Measurements from ENCODE around the gene ARHGEF9. TPM values are rescaled to one million over a fixed set of nuclear protein-coding genes. Genes with fewer than 3 reads are reported as not detected.

The ARHGEF9 gene
- total and polyA plus RNA-seq, 8 donors, result 23.9 to 43.0 (median 35.6) TPM

DNA sequence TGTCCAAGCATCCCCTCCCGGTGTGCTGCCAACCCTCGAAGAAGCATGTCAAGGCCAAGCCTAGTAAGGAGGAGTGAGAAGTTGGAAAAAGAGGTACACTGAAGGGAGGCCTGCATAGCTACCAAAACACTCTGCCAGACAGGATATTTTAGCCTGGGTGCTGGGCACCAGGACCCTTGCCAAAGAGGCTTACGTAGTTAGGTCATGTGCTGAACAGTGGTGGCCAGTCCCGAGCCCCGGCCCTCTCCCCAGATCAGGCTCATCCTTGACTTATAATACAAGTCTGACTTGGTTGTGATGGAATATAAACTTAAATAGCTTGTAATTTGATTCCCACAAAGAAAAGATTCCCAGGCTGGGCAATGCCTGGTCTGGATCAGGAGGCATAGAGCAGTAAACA, 149.3 kb downstream of the ARHGEF9 start:
- no peak overlapping the region for H3K4me3 ChIP-seq
- no peak overlapping the region for H3K27ac ChIP-seq
- H3K9me3 ChIP-seq, result peaks cover 0 to 19% of the 10 kb centered on the region in 2 donors
- H3K36me3 ChIP-seq, result no peaks in the 10 kb centered on the region
- TF ChIP-seq, protein P1, sequence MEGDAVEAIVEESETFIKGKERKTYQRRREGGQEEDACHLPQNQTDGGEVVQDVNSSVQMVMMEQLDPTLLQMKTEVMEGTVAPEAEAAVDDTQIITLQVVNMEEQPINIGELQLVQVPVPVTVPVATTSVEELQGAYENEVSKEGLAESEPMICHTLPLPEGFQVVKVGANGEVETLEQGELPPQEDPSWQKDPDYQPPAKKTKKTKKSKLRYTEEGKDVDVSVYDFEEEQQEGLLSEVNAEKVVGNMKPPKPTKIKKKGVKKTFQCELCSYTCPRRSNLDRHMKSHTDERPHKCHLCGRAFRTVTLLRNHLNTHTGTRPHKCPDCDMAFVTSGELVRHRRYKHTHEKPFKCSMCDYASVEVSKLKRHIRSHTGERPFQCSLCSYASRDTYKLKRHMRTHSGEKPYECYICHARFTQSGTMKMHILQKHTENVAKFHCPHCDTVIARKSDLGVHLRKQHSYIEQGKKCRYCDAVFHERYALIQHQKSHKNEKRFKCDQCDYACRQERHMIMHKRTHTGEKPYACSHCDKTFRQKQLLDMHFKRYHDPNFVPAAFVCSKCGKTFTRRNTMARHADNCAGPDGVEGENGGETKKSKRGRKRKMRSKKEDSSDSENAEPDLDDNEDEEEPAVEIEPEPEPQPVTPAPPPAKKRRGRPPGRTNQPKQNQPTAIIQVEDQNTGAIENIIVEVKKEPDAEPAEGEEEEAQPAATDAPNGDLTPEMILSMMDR (IDR thresholded peaks at IDR 0.05), result no peak
- no peaks in the 10 kb centered on the region for H3K27me3 ChIP-seq
- intact Hi-C loops (cut with DNase I), result no loop called here
- peak in 1 of 4 donors; percentile 17 for DNase-seq
- H3K4me1 ChIP-seq, result no peaks in the 10 kb centered on the region
- ATAC-seq, result no peak

DNA sequence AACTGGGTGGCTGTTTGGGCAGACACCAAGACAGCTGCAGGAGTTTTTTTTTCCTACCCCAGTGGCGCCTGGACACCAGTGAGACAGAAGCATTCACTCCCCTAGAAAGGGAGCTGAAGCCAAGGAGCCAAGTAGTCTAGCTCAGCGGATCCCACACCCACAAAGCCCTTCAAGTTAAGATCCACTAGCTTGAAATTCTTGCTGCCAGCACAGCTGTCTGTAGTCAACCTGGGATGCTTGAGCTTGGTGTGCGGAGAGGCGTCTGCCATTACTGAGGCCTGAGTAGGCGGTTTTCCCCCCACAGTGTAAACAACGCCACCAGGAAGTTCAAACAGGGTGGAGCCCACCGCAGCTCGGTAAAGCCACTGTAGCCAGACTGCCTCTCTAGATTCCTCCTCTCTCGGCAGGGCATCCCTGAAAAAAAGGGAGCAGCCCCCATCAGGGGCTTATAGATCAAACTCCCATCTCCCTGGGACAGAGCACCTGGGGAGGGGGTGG, 171.4 kb downstream of the ARHGEF9 start:
- no peak for DNase-seq
- no peaks in the 10 kb centered on the region for H3K36me3 ChIP-seq
- TF ChIP-seq, protein P1 (IDR thresholded peaks at IDR 0.05), result no peak
- H3K9me3 ChIP-seq, result no peaks in the 10 kb centered on the region
- no peaks in the 10 kb centered on the region for H3K27me3 ChIP-seq
- no peaks in the 10 kb centered on the region for H3K4me1 ChIP-seq
- intact Hi-C loops (cut with DNase I), result no loop called here
- H3K4me3 ChIP-seq, result no peak overlapping the region
- no peak overlapping the region for H3K27ac ChIP-seq
- no peak for ATAC-seq

DNA sequence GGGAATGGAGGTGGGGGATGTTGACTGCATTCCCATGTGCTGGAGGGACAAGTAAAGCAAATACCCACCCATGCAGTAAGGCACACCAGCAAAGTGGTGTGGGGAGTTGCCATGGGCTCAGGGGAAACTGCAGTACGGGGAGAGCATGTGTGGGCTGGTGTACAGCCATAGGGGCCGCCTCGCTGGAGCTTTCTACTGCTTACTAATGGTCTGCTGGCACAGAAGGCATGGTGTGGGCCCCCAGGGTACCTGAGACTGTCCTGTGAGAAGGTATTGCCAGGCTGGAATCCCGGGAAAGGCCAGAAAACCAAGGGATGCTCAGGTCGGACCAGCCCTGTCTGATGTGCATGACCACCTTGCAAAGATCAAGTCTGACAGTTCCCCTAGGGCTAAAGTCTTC, 199.1 kb downstream of the ARHGEF9 start:
- intact Hi-C loops (cut with DNase I), result no loop called here
- Histone ChIP-seq H3K27ac (no peak overlapping the region), H3K9me3 (no peaks in the 10 kb centered on the region), H3K36me3 (no peaks in the 10 kb centered on the region), H3K27me3 (no peaks in the 10 kb centered on the region), H3K4me1 (no peaks in the 10 kb centered on the region), H3K4me3 (no peak overlapping the region)
- TF ChIP-seq, protein P1 (IDR thresholded peaks at IDR 0.05), result no peak
- no peak for DNase-seq
- ATAC-seq, result no peak

Small RNAs within 50 kb of the gene (microRNA-seq; reads per million reads assigned to microRNA genes)
- gene MIR1468, result 5.3 to 9.4 reads per million in 2 donors

Data from left lung (tissue), 10 donors.